Loucy (cell line): ENCODE data around the gene ABHD12.

ENCODE experiments used
- EZH2phosphoT487 ChIP-seq: fragments of 200-600 bp; IDR thresholded peaks from 2 replicates; pipeline ENCODE4 v1.6.1; 2018; ENCODE audit warnings: antibody characterized with exemption, mild to moderate bottlenecking, moderate library complexity, borderline replicate concordance
- TF ChIP-seq, protein P1 (sequence below): fragments of 200-600 bp; sonication (generic); conservative IDR thresholded peaks from 2 replicates; pipeline ENCODE4 v1.5.1; 2014; ENCODE audit warnings: mild to moderate bottlenecking, antibody characterized with exemption, low read length

DNA sequence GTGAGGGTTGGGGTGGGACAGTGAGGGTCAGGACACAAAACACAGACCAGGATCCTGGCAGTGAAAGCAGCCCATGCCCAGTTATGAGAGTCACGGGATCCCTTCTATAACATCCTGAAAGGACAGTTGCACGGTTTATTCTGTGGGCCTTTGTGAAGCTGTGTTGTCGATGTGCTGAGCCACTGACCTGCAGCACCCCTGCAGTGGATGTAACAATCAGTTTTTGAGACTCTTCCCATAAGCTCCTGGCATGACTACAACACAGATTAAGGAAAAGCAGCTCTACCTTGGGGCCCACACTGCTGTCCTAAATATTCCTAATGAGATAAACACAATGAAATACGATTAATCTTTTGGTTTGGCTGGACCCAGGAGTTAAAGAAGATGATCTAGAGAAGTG, 139.1 kb downstream of the ABHD12 start:
- TF ChIP-seq EZH2phosphoT487 = no peak
- TF ChIP-seq, protein P1, sequence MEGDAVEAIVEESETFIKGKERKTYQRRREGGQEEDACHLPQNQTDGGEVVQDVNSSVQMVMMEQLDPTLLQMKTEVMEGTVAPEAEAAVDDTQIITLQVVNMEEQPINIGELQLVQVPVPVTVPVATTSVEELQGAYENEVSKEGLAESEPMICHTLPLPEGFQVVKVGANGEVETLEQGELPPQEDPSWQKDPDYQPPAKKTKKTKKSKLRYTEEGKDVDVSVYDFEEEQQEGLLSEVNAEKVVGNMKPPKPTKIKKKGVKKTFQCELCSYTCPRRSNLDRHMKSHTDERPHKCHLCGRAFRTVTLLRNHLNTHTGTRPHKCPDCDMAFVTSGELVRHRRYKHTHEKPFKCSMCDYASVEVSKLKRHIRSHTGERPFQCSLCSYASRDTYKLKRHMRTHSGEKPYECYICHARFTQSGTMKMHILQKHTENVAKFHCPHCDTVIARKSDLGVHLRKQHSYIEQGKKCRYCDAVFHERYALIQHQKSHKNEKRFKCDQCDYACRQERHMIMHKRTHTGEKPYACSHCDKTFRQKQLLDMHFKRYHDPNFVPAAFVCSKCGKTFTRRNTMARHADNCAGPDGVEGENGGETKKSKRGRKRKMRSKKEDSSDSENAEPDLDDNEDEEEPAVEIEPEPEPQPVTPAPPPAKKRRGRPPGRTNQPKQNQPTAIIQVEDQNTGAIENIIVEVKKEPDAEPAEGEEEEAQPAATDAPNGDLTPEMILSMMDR = no peak
